GM12891 (cell line): ENCODE data around the gene CD96.

ENCODE experiments used
- POLR2A ChIP-seq: IDR thresholded peaks from 2 replicates; pipeline ENCODE4 v1.6.1; 2011; ENCODE audit warnings: low read depth, low read length, control low read depth
- POLR2AphosphoS5 ChIP-seq: IDR thresholded peaks from 2 replicates; pipeline ENCODE4 v1.6.1; 2011; ENCODE audit warnings: low read depth, low read length, control low read depth
- SPI1 ChIP-seq: IDR thresholded peaks from 2 replicates; pipeline ENCODE4 v1.6.1; 2011; ENCODE audit warnings: low read depth, low read length, control low read depth
- TAF1 ChIP-seq: IDR thresholded peaks from 2 replicates; pipeline ENCODE4 v1.6.1; 2011; ENCODE audit warnings: low read depth, low read length, control low read depth

GRCh38 chr3:111639316-111639715 lies 97.3 kb downstream of the CD96 start:
- no peak for TF ChIP-seq POLR2A
- TF ChIP-seq POLR2AphosphoS5: no peak
- TF ChIP-seq TAF1: no peak
- no peak for TF ChIP-seq SPI1
